Progenitor cell of endocrine pancreas (in vitro differentiated cells): ENCODE results near the gene SORCS2. TPM values are rescaled to one million over a fixed set of nuclear protein-coding genes. Genes with fewer than 3 reads are reported as not detected.

Experiments
- DNase-seq: peaks from one replicate; pipeline ENCODE4 v3.0.0; 2021; ENCODE audit warnings: low spot score; ENCODE audit not compliant: unreplicated experiment
- H3K27ac Mint-ChIP-seq: 2 replicates; pipeline ENCODE4 v1.8.0; 2021; ENCODE audit warnings: mild to moderate bottlenecking, moderate library complexity, mixed read lengths
- H3K27me3 Mint-ChIP-seq: 2 replicates; pipeline ENCODE4 v1.8.0; 2021; ENCODE audit warnings: mixed read lengths
- H3K36me3 Mint-ChIP-seq: 2 replicates; pipeline ENCODE4 v1.8.0; 2022; ENCODE audit warnings: mixed read lengths; ENCODE audit not compliant: insufficient read depth
- H3K4me1 Mint-ChIP-seq: 2 replicates; pipeline ENCODE4 v1.8.0; 2021; ENCODE audit warnings: low read depth, mixed read lengths
- H3K4me3 Mint-ChIP-seq: 2 replicates; pipeline ENCODE4 v1.8.0; 2021; ENCODE audit warnings: low read depth, mild to moderate bottlenecking, moderate library complexity, mixed read lengths
- H3K9me3 Mint-ChIP-seq: 2 replicates; pipeline ENCODE4 v1.8.0; 2021; ENCODE audit warnings: low read depth, mixed read lengths
- CTCF ChIP-seq: fragments of 200-600 bp; sonication (generic); IDR thresholded peaks from one replicate; pipeline ENCODE4 v1.5.0; 2021; ENCODE audit warnings: antibody characterized with exemption, mild to moderate bottlenecking; ENCODE audit not compliant: unreplicated experiment
- total RNA-seq: library from RNA; stranded (reverse); gene quantifications from 2 replicates; pipeline ENCODE4 v1.2.1, GENCODE V29; 2021

SORCS2 gene
- total RNA-seq, 1 donor from 2014 or later = 2.2 TPM

GRCh38 chr4:7267829-7268228 lies 75.5 kb downstream of the SORCS2 start:
- TF ChIP-seq CTCF = no peak
- no peaks in the 10 kb centered on the region for H3K36me3 Mint-ChIP-seq
- DNase-seq = no peak
- no peaks in the 10 kb centered on the region for H3K9me3 Mint-ChIP-seq
- no peak overlapping the region for H3K4me3 Mint-ChIP-seq
- H3K27ac Mint-ChIP-seq = no peak overlapping the region
- peaks cover 14% of the 10 kb centered on the region for H3K27me3 Mint-ChIP-seq
- no peaks in the 10 kb centered on the region for H3K4me1 Mint-ChIP-seq

- H3K36me3 Mint-ChIP-seq = no peaks in the 10 kb centered on the region
- TF ChIP-seq CTCF = no peak
- no peak overlapping the region for H3K4me3 Mint-ChIP-seq
- H3K27me3 Mint-ChIP-seq = peaks cover 12% of the 10 kb centered on the region
- H3K9me3 Mint-ChIP-seq = no peaks in the 10 kb centered on the region
- no peak for DNase-seq
- no peak overlapping the region for H3K27ac Mint-ChIP-seq
- no peaks in the 10 kb centered on the region for H3K4me1 Mint-ChIP-seq
Measured at GRCh38 chr4:7268941-7269340, 76.6 kb downstream of the SORCS2 start.

GRCh38 chr4:7270121-7270520 lies 77.8 kb downstream of the SORCS2 start:
- peaks cover 12% of the 10 kb centered on the region for H3K27me3 Mint-ChIP-seq
- H3K27ac Mint-ChIP-seq = no peak overlapping the region
- no peaks in the 10 kb centered on the region for H3K9me3 Mint-ChIP-seq
- H3K4me3 Mint-ChIP-seq = no peak overlapping the region
- no peak for DNase-seq
- TF ChIP-seq CTCF = no peak
- H3K36me3 Mint-ChIP-seq = no peaks in the 10 kb centered on the region
- H3K4me1 Mint-ChIP-seq = no peaks in the 10 kb centered on the region

- no peak for TF ChIP-seq CTCF
- Mint-ChIP-seq H3K9me3 (no peaks in the 10 kb centered on the region), H3K27ac (no peak overlapping the region), H3K4me3 (no peak overlapping the region), H3K4me1 (no peaks in the 10 kb centered on the region), H3K36me3 (no peaks in the 10 kb centered on the region), H3K27me3 (peaks cover 11% of the 10 kb centered on the region)
- DNase-seq = no peak
Measured at GRCh38 chr4:7272404-7272803, 80.1 kb downstream of the SORCS2 start.

- Mint-ChIP-seq H3K36me3 (no peaks in the 10 kb centered on the region), H3K9me3 (no peaks in the 10 kb centered on the region), H3K4me1 (no peaks in the 10 kb centered on the region), H3K27me3 (peaks cover 12% of the 10 kb centered on the region), H3K27ac (no peak overlapping the region), H3K4me3 (no peak overlapping the region)
- no peak for TF ChIP-seq CTCF
- no peak for DNase-seq
Measured at GRCh38 chr4:7273738-7274297, 81.5 kb downstream of the SORCS2 start.
